ENCODE results near the gene KIR3DL2. TPM values are rescaled to one million over a fixed set of nuclear protein-coding genes. Genes with fewer than 3 reads are reported as not detected.
"Not testable (repeated sequence)": the region's sequence is repeated elsewhere in the genome, so short reads cannot be mapped to it uniquely, and the experiment has no call there.

Gene KIR3DL2
- total and polyA plus RNA-seq, 11 donors = 0.04 to 1.1 TPM; not detected in 9

- Histone ChIP-seq H3K27me3 (peaks cover 0 to 21% (median 5%) of the 10 kb centered on the region in 9 donors), H3K4me3 (no peak overlapping the region), H3K9me3 (no peaks in the 10 kb centered on the region), H3K4me1 (no peaks in the 10 kb centered on the region), H3K36me3 (no peaks in the 10 kb centered on the region), H3K27ac (no peak overlapping the region)
- DNase-seq = no peak
- intact Hi-C loops (cut with DNase I) = no loop called here
- 81 to 86% (median 82%) methylated on average over 3 of the region's 3 CpGs for WGBS, 4 donors
- TF ChIP-seq POLR2A (IDR thresholded peaks at IDR 0.05) = no peak
- no peak for TF ChIP-seq CTCF (IDR thresholded peaks at IDR 0.05)
- no peak for ATAC-seq
These were observed 51.8 kb downstream of the KIR3DL2 start for GRCh38 chr19:54902061-54902460.

- no peak for ATAC-seq
- H3K27me3 ChIP-seq = peaks cover 0 to 24% (median 5%) of the 10 kb centered on the region in 9 donors
- no peaks in the 10 kb centered on the region for H3K9me3 ChIP-seq
- TF ChIP-seq POLR2A (IDR thresholded peaks at IDR 0.05) (no peak), CTCF (IDR thresholded peaks at IDR 0.05) (no peak)
- 88 to 92% (median 91%) methylated on average over 6 of the region's 6 CpGs for WGBS, 4 donors
- no peak overlapping the region for H3K4me3 ChIP-seq
- no peaks in the 10 kb centered on the region for H3K4me1 ChIP-seq
- no peaks in the 10 kb centered on the region for H3K36me3 ChIP-seq
- intact Hi-C loops (cut with DNase I) = no loop called here
- H3K27ac ChIP-seq = no peak overlapping the region
- DNase-seq = no peak
These were observed 53.1 kb downstream of the KIR3DL2 start for GRCh38 chr19:54903303-54903702.

GRCh38 chr19:54904261-54904660 lies 54.0 kb downstream of the KIR3DL2 start:
- H3K4me1 ChIP-seq; H3K36me3 ChIP-seq; ATAC-seq; H3K9me3 ChIP-seq; H3K27ac ChIP-seq; intact Hi-C loops (cut with DNase I); DNase-seq; H3K4me3 ChIP-seq: not testable (repeated sequence)
- peaks cover 0 to 20% (median 5%) of the 10 kb centered on the region in 9 donors for H3K27me3 ChIP-seq
- 73 to 83% (median 76%) methylated on average over 4 of the region's 4 CpGs for WGBS, 4 donors

- 21 to 33% (median 27%) methylated on average over 5 of the region's 5 CpGs for WGBS, 4 donors
- Histone ChIP-seq H3K4me1 (no peaks in the 10 kb centered on the region), H3K4me3 (no peak overlapping the region), H3K36me3 (no peaks in the 10 kb centered on the region), H3K9me3 (no peaks in the 10 kb centered on the region), H3K27me3 (peaks cover 0 to 12% (median 2%) of the 10 kb centered on the region in 9 donors), H3K27ac (no peak overlapping the region)
- TF ChIP-seq POLR2A (IDR thresholded peaks at IDR 0.05) = no peak
- no peak for TF ChIP-seq CTCF (IDR thresholded peaks at IDR 0.05)
- ATAC-seq (no peak), DNase-seq (no peak)
- intact Hi-C loops (cut with DNase I) = no loop called here
These were observed 55.2 kb downstream of the KIR3DL2 start for GRCh38 chr19:54905421-54905802.

GRCh38 chr19:54905803-54906511 lies 55.7 kb downstream of the KIR3DL2 start, which contains the start of gene NCR1:
TSS of gene NCR1 (plus strand) at chr19:54906148. CDS start at chr19:54906188, 40 bp downstream.
- H3K27ac ChIP-seq = no peak within 1 kb of the TSS
- intact Hi-C loops (cut with DNase I) = no loop called here

More at GRCh38 chr19:54905803-54906511, 55.7 kb downstream of the KIR3DL2 start, which contains the start of gene NCR1:
- Histone ChIP-seq H3K4me1 (no peaks in the 10 kb centered on the region), H3K9me3 (no peaks in the 10 kb centered on the region), H3K27me3 (peaks cover 0 to 12% (median 0%) of the 10 kb centered on the region in 9 donors), H3K36me3 (no peaks in the 10 kb centered on the region), H3K4me3 (peak within 1 kb of the TSS in 1 of 12 donors; percentile 1)
- DNase-seq = no peak
- ATAC-seq = peak in 1 of 4 donors; percentile 38
- 31 to 43% (median 38%) methylated on average over 10 to 22 of the region's 22 CpGs for WGBS, 4 donors
- TF ChIP-seq POLR2A (IDR thresholded peaks at IDR 0.05) (no peak), CTCF (IDR thresholded peaks at IDR 0.05) (no peak)

Data from heart left ventricle (tissue), 16 donors.